Endometrial microvascular endothelial cells (primary cell): ENCODE data around the gene FAM118B. TPM values are rescaled to one million over a fixed set of nuclear protein-coding genes. Genes with fewer than 3 reads are reported as not detected.

Experiments used
- in situ Hi-C: cut with HindIII; loops from 2 replicates; pipeline ENCODE4 v1.10.0; 2017; ENCODE audit warnings: low sequenced_read_pairs, low pct_unique_long_range_greater_than_20kb; ENCODE audit errors: inconsistent ontology term
- total RNA-seq: library from RNA; depleted of rRNA; stranded (reverse); fragments of >200 nt; gene quantifications from one replicate; pipeline ENCODE4 v1.2.3, GENCODE V29; 2015; ENCODE audit errors: inconsistent ontology term

The FAM118B gene
- total RNA-seq, 1 donor from 2014 or later: 33.2 TPM

- in situ Hi-C loops: no loop called here
Observed at GRCh38 chr11:126256216-126256615, 44.6 kb downstream of the FAM118B start.

- in situ Hi-C loops: no loop called here
Observed at GRCh38 chr11:126257144-126257543, 45.6 kb downstream of the FAM118B start.

GRCh38 chr11:126257764-126258163 lies 46.2 kb downstream of the FAM118B start:
- in situ Hi-C loops: no loop called here

GRCh38 chr11:126262216-126262615 lies 50.6 kb downstream of the FAM118B start:
- in situ Hi-C loops: no loop called here

GRCh38 chr11:126263489-126263888 lies 51.9 kb downstream of the FAM118B start:
- in situ Hi-C loops: no loop called here

GRCh38 chr11:126265811-126266210 lies 54.2 kb downstream of the FAM118B start:
- in situ Hi-C loops: no loop called here

GRCh38 chr11:126267650-126268049 lies 56.1 kb downstream of the FAM118B start:
- in situ Hi-C loops: no loop called here

- in situ Hi-C loops: no loop called here
Observed at GRCh38 chr11:126268361-126268707, 56.8 kb downstream of the FAM118B start.

- in situ Hi-C loops: no loop called here
Observed at GRCh38 chr11:126268708-126269579, 57.4 kb downstream of the FAM118B start, which contains the start of the genes FOXRED1 and SRPRA. Gene FOXRED1 (plus strand): TSS chr11:126269154. CDS start chr11:126269207, 53 bp downstream. Gene SRPRA (minus strand): TSS chr11:126268895. CDS start chr11:126268804, 91 bp downstream.

GRCh38 chr11:126277322-126277721 lies 65.7 kb downstream of the FAM118B start:
- in situ Hi-C loops: no loop called here

GRCh38 chr11:126277780-126278179 lies 66.2 kb downstream of the FAM118B start:
- in situ Hi-C loops: no loop called here

- in situ Hi-C loops: no loop called here
Observed at GRCh38 chr11:126279191-126279590, 67.6 kb downstream of the FAM118B start.

GRCh38 chr11:126280595-126280994 lies 69.0 kb downstream of the FAM118B start:
- in situ Hi-C loops: no loop called here

- in situ Hi-C loops: no loop called here
Observed at GRCh38 chr11:126281245-126281644, 69.7 kb downstream of the FAM118B start.

GRCh38 chr11:126281666-126282175 lies 70.1 kb downstream of the FAM118B start:
- in situ Hi-C loops: no loop called here

GRCh38 chr11:126282361-126282735 lies 70.8 kb downstream of the FAM118B start:
- in situ Hi-C loops: no loop called here

- in situ Hi-C loops: no loop called here
Observed at GRCh38 chr11:126282736-126283591, 71.4 kb downstream of the FAM118B start, which contains the start of gene TIRAP. Gene TIRAP (plus strand): TSS chr11:126283093. CDS start chr11:126290895, 7,802 bp downstream.

GRCh38 chr11:126284829-126285228 lies 73.2 kb downstream of the FAM118B start:
- in situ Hi-C loops: no loop called here

GRCh38 chr11:126288237-126288636 lies 76.7 kb downstream of the FAM118B start:
- in situ Hi-C loops: no loop called here
